AG10803 (cell line): Measurements from ENCODE around the gene GRB14.

Experiments
- DNase-seq: peaks from one replicate; pipeline ENCODE4 v3.0.0; 2010; ENCODE audit warnings: low read depth
- H3K4me3 ChIP-seq: 2 replicates; pipeline ENCODE4 v1.5.1; 2011; ENCODE audit warnings: mild to moderate bottlenecking, low read length, control low read depth
- TF ChIP-seq, protein P1 (sequence below): conservative IDR thresholded peaks from 2 replicates; pipeline ENCODE4 v1.5.1; 2011; ENCODE audit warnings: mild to moderate bottlenecking, low read length, control low read depth, inconsistent platforms

The GRB14 gene

DNA sequence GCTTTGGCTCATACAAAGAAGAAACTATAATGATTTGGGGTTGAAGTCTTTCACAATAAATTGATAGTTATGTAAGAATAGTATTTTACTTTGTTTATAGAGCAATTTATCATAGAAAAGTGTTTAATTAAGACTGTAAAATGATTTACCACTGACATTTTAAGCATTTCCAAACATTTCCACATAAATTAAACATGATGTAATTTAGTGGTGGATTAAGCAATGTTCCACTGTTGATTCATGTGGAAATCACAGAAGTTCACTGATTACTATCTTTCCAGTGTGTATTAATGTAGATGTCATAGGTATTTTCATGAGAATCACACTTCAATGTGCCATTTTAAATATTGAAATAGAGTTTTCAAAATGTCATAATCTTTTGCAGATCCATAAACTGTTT lies 40.1 kb upstream of the GRB14 start:
- DNase-seq: peak; percentile 48
- TF ChIP-seq, protein P1, sequence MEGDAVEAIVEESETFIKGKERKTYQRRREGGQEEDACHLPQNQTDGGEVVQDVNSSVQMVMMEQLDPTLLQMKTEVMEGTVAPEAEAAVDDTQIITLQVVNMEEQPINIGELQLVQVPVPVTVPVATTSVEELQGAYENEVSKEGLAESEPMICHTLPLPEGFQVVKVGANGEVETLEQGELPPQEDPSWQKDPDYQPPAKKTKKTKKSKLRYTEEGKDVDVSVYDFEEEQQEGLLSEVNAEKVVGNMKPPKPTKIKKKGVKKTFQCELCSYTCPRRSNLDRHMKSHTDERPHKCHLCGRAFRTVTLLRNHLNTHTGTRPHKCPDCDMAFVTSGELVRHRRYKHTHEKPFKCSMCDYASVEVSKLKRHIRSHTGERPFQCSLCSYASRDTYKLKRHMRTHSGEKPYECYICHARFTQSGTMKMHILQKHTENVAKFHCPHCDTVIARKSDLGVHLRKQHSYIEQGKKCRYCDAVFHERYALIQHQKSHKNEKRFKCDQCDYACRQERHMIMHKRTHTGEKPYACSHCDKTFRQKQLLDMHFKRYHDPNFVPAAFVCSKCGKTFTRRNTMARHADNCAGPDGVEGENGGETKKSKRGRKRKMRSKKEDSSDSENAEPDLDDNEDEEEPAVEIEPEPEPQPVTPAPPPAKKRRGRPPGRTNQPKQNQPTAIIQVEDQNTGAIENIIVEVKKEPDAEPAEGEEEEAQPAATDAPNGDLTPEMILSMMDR: no peak

DNA sequence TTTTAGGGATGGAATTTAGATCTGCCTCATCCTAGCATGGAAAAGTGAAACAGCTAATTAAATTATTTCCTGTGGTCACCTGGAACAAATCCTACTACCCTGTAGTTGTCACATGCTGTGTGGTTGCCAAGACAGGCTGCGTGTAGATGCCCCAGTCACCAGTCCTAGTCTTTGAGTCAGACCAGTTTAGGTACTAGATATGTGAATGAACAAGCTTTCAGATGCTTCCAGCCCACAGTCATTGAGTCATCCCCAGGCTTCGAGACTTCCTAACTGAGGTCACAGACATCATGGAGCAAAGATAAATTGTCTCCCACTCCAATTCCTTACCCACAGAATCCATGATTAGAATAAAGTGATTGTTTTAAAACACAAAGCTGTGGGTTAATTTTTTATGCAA lies 35.8 kb upstream of the GRB14 start:
- TF ChIP-seq, protein P1: no peak
- peak; percentile 87 for DNase-seq
- no peak overlapping the region for H3K4me3 ChIP-seq

More for the DNA sequence above, 40.1 kb upstream of the GRB14 start:
- no peak overlapping the region for H3K4me3 ChIP-seq

DNA sequence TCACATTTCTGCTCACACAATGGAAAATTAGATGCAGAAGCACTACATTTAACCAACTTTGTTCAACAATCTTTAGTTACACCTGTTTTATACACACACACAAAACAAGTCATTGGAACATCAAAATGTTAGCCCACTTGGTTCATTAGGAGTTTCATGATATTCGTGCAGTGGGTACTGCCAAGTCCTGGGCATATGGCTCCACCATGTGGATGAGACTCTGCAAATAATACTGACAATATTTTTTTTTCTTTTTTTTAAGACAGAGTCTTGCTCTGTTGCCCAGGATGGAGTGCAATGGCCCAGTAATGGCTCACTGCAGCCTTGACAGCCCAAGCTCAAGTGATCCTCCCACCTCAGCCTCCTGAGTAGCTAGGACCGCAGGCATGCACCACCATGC lies 34.5 kb upstream of the GRB14 start:
- DNase-seq: no peak
- TF ChIP-seq, protein P1: peak; percentile 11; the same call in 1 of the 2 replicates
- H3K4me3 ChIP-seq: no peak overlapping the region

DNA sequence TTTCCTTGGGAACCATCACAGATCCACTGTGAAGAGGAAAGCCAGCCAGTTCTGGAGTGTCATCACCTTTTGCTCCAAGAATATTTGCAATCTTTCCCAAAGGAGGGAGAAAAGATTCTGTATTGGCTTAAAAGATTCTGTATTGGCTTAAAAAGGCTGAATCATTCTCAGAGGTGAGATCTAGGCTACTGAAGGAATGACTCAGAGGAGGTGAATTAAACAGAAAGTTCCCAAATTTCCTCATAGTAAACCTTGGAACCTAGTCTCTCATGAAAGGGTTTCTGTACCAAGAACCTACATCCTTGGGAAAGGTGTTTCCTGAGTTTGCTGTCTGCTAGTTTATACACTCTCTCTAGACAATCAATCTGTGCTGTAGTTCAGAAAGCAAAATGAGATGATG lies 34.1 kb upstream of the GRB14 start:
- H3K4me3 ChIP-seq: no peak overlapping the region
- DNase-seq: no peak
- TF ChIP-seq, protein P1: no peak

GRCh38 chr2:164651361-164651760 lies 30.1 kb upstream of the GRB14 start:
- H3K4me3 ChIP-seq: no peak overlapping the region
- TF ChIP-seq, protein P1: no peak
- no peak for DNase-seq

DNA sequence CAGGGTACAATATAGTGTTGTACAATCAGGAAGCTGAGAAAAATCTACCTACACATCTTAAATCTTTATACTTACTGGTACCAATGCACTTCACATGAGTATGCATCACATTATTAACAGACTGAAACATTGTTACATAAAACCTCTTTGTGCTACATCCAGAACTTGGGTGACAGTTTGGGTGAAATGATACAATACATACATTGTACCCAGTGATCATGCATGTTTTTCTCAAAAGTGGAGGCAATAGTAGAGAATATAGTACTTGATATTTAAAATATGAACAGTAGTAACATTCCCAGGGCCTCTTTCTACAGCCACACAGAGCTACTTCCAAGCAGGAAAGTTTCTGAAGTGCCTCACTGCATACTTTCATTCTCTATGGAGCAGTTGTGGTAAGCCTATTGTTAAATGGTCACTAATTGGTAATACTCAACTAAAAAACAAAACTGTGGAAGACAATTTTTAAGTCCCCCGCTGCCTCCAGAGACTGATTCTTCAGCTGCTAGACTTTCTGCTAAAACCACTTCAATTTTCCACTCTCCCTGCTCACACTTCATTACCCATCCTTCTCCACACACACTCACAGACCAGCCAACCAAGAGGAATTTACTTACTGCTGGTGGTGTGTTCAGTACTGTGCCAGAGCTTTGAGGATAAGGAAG lies 22.9 kb upstream of the GRB14 start:
- H3K4me3 ChIP-seq: no peak overlapping the region
- peak; percentile 32 for DNase-seq
- TF ChIP-seq, protein P1: no peak

- DNase-seq: no peak
- no peak overlapping the region for H3K4me3 ChIP-seq
- TF ChIP-seq, protein P1: no peak
These were observed 21.8 kb upstream of the GRB14 start for GRCh38 chr2:164642946-164643555.
